G401 (cell line): ENCODE data around the gene WDR59. TPM values are rescaled to one million over a fixed set of nuclear protein-coding genes. Genes with fewer than 3 reads are reported as not detected.
"Not testable (repeated sequence)": the region's sequence is repeated elsewhere in the genome, so short reads cannot be mapped to it uniquely, and the experiment has no call there.

Source experiments
- DNase-seq: peaks from one replicate; pipeline ENCODE4 v3.0.0-alpha.2; 2015; ENCODE audit warnings: low spot score
- in situ Hi-C: cut with HindIII; loops from 2 replicates; pipeline ENCODE4 v1.10.0; 2016; ENCODE audit warnings: low sequenced_read_pairs, mixed read lengths
- total RNA-seq: library from RNA; depleted of rRNA; stranded (reverse); fragments of >200 nt; shearing (Covaris generic); gene quantifications from 2 replicates; pipeline ENCODE4 v1.2.3, GENCODE V29; 2014

WDR59 gene
- total RNA-seq, 1 experiment from 2014 or later: 39.5 TPM

DNA sequence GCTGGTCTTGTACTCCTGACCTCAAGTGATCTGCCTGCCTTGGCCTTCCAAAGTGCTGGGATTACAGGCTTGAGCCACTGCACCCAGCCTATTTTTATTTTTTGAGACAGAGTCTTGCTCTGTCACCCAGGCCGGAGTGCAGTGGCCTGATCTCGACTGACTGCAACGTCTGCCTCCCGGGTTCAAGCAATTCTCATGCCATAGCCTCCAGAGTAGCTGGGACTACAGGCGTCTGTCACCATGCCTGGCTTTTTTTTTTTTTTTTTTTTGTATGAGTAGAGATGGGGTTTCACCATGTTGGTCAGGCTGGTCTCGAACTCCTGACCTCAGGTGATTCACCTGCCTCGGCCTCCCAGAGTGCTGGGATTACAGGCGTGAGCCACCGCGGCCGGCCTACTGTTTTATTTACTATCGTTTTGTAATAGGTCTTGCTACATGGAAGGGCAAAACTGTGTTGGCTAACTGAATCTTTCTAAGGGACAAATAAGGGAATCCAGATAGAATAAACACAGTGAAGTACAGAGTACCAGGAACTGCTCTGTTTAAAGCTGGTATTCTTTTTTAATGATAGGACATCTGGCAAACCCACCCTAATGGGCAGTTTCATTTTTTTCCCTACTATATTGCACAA lies 31.6 kb upstream of the WDR59 start:
- in situ Hi-C loops: not testable (repeated sequence)

DNA sequence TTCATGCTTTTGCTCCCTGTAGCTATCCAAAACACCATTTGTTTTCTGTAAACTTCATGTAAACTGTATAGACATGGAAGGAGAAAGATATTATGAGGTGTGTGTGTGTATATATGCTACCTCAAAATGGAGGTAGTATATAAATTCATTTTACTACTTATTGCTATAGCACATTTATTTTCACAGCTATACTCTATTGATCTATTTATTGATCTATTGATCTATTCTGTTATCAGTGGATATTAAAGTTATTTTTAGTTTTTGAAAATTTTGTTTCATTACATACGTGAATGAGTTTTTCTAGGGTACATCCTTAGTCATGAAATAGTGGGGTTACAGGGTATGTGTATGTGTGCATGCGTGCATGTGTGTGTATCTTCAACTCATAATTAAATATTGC lies 29.4 kb upstream of the WDR59 start:
- in situ Hi-C loops: no loop called here
- no peak for DNase-seq

More for the DNA sequence above, 31.6 kb upstream of the WDR59 start:
- DNase-seq: not testable (repeated sequence)

DNA sequence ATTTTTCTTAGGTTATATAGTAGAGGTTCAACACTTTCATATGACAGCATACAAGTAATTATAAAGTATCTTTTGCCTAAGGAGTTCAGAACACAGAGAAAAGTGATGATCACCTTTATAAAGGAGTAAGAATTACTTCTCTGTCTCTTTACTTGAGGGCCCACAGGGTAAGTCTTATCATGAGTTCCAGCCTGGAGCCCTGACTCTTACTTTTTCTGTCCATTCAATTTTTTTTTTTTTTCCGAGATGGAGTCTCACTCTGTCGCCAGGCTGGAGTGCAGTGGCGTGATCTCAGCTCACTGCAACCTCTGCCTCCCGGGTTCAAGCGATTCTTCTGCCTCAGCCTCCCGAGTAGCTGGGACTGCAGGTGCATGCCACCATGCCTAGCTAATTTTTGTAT lies 28.2 kb upstream of the WDR59 start:
- in situ Hi-C loops, DNase-seq: not testable (repeated sequence)

DNA sequence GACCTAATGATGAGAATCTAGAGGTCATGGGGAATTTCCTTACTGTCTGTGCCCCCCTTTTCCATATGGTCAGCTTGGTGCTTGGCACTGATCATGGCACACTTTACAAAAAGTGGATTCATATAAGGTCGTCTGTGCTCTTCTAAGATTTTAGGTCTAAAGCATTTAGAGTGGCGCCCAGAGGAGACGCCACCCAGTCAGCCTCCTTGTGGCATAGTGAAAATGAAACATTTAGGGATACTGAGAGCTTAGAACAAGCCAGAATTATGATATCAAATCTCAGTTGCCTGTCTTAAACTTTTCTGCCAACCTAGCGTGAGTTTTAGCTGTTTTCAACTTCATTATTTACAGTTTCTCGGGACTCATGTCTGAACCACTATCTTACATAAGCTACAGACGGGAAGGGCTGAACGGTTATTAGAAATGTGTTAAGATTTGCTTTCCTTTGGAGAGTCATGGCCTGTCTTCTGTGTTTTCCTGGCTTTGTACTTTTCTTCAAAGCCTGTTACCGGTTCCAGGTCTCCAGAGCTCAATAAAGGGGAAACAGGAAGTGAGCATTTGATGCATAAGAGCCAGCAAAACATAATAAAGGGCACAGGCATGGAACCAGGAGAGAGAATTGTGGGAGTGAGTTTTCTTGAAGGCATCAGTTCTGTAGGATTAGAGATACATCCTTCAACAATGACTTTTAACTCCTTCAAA lies 27.6 kb upstream of the WDR59 start:
- no peak for DNase-seq
- in situ Hi-C loops: no loop called here

DNA sequence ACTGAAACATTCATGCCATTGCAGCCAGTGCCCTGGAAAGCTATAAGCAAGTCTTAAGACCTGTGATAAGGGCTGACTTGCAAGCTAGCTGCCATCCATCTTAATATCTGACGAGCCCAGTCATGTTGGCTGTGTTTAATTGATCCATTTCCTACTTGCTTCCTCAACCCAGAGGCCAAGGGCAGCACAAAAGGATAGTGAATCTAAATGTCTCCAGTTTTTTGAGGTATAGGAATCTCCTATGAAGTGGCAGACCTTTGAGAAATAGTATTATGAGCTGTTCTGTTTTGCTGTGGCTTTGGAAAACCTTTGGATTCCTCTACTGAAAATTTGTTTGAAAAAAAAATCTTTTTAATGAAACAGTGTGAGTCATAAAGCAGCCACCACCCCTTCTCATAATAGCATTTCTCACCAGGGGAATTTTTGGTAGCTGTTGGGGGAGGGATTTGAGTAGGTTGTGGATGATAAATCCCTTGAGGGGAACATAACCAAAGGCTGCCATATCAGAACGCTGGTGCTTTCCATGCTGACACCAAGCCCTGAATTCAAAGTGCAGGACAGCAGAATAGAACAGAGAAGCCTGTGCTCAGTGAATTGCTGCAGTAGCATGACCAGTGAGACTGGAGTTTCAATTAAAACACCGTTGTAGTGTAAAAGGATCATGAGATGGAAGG lies 26.8 kb upstream of the WDR59 start:
- in situ Hi-C loops: no loop called here
- no peak for DNase-seq

DNA sequence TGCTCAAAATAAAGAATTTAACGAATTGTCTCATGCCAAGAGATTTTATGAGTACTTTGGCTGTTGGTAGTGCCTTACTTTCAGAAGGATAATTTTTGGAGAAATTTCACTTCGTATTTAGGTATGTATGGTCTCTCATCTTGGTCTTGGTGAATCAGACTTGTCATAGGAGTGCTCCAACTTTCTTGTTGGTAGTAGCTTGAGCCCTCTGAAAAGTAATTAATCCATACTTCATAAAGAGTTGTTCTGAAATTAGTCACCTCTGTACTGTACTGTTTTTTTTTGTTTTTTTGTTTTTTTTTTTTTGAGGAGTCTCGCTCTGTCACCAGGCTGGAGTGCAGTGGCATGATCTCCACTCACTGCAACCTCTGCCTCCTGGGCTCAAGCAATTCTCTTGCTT lies 25.5 kb upstream of the WDR59 start:
- in situ Hi-C loops: no loop called here
- no peak for DNase-seq

DNA sequence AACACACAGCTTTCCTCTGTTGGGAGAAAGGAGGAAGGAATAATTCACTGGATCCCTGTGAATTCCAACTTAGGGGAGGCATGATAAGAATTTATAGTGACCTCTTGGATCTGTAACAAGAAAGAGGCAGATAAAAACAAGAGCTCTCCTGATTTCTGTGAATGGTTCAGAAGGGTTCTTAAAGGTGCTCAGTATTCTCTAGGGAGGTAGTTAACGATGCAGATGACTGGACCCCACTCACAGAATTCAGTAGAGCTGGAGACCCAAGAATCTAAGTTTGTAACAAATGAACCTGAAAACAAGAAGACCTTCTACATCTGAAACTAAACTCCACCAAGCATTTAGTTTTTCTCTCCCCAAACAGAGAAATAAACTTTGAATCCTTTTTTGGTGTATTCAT lies 22.5 kb upstream of the WDR59 start:
- in situ Hi-C loops: no loop called here
- no peak for DNase-seq

DNA sequence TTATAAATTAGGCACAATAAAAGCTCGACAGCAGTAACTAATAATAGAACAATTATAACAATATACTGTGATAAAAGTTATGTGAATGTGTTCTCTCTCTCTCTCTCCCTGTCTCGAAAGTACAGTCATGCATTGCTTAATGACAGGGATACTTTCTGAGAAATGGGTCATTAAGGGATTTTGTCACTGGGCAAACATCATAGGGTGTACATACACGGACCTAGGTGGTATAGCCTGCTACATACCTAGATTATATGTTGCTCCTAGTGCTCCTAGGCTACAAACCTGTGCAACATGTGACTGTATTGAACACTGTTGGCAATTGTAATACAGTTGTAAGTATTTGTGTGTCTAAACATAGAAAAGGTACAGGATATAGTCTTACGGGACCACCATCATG lies 20.8 kb upstream of the WDR59 start:
- in situ Hi-C loops: no loop called here
- no peak for DNase-seq

DNA sequence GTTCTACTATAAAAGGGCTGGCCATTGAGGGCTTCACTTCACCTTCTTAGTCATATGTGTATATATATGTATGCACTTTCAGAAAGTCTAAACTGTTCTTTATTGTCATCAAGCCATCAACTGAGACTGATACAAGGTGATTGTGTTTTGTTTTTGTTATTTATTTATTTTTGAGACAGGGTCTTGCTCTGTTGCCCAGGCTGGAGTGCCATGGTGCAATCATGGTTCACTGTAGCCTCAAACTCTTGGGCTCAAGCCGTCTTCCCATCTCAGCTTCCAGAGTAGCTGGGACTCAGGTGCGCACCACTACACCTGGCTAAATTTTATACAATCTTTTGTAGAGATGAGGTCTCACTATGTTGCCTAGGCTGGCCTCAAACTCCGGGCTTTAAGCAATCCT lies 19.5 kb upstream of the WDR59 start:
- in situ Hi-C loops: no loop called here
- DNase-seq: no peak

DNA sequence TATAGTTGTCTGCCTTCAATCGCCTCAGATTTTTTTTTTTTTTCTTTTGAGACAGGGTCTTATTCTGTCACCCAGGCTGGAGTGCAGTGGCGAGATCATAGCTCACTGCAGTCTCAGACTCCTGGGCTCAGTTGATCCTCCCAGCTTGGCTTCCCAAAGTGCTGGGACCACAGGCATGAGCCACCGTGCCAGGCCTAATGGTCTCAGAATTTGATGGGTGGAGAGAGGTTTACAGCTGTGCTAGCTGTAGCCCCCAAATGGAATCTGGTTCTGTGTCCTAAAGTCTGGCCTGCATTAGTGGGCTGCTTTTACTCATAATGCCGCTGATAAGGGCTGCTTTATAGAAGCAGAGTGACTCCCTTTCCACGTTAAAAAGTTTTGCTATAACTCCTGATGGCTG lies 19.0 kb upstream of the WDR59 start:
- in situ Hi-C loops: no loop called here
- DNase-seq: no peak

DNA sequence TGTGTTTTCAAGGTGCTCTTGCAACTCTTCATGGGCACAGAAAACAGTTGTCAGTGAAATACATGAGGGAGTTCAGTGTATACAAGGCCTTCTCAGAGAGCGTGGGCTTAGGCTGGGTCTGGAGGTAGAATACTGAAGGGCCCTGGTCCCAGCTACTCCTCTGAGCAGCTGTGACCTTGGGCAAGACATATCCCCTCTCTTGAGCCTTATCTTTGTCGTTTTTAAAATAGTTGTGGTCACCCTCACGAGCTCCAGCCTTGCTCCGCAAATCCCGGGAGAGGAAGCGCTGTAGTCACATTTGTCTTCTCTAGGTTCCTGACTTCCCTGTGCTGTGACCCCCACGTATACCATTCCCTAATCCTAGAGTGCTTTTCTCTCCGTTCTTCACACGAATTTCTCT lies 17.6 kb upstream of the WDR59 start:
- in situ Hi-C loops: no loop called here
- DNase-seq: no peak

DNA sequence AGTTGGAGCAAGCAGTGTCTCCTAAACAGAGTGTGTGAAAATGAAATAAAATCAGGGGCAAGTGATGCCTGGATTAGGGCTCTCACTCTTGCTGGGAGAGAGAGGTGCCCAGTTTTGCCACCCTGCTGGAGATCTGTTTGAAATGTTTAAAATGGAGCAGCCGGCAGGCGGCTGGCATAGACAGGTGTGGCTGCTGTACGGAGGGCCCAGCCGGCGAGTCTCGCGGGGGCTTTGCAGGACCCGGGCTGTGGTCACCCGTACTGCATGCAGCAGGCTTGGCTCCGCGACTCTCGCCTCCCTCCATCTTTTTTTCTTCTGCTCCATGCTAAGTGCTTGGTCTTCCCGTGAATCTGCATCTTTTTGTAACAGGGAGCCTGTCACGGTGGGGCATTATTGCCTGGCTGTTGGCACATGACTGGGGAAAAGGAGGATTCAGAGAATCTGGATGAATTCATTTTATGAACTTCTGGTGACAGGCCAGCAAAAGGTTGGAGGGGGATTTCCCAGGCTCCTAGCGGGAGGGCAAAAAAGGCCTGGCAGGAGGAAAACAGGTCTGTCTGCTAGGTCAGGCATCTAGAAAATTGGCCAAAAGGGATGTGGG lies 15.7 kb upstream of the WDR59 start:
- in situ Hi-C loops: no loop called here
- no peak for DNase-seq

DNA sequence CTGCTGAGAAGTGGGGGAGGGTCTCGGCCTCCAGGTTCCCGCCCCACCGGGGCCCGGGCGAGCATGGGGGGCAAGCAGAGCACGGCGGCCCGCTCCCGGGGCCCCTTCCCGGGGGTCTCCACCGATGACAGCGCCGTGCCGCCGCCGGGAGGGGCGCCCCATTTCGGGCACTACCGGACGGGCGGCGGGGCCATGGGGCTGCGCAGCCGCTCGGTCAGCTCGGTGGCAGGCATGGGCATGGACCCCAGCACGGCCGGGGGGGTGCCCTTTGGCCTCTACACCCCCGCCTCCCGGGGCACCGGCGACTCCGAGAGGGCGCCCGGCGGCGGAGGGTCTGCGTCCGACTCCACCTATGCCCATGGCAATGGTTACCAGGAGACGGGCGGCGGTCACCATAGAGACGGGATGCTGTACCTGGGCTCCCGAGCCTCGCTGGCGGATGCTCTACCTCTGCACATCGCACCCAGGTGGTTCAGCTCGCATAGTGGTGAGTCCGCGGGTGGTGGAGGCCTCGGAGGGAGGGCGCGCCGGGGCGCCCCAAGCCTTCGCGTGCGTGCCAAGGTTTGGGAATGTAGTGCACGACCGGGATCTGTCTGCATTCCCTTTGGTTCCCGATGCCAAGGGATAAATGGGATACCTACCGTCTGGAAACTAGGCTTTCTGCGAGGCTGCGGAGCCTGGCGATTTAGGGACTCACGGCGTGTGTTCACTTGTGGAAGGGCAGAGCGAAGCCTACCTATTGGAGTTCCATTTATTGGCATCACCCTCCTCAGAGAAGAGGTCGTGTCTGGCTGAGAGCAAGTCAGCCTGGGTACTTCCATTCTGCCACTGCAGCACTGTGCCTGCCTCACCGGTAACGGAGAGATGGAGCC lies 14.9 kb upstream of the WDR59 start:
- in situ Hi-C loops: no loop called here
- DNase-seq: peak; percentile 65

DNA sequence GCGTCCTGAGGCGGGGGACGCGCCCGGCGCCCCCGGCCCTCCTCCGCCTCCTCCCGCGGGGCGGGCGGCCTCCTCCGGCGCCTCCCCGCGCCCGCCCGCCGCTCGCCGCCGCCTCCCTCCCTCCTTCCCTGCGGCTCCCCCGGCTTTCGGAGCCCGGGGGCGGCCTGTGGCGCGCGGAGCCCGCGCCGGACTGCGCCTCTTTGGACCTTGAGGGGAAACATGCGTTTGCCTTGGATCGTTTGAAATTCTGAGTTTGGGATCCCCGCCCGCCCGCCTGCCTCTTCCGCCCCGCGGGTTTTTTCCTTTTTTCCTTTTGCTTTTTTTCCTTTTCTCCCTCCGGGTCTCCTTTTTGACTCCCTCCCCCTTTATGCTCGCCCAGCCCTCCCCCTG lies 14.3 kb upstream of the WDR59 start:
- in situ Hi-C loops: no loop called here
- DNase-seq: peak; percentile 12

DNA sequence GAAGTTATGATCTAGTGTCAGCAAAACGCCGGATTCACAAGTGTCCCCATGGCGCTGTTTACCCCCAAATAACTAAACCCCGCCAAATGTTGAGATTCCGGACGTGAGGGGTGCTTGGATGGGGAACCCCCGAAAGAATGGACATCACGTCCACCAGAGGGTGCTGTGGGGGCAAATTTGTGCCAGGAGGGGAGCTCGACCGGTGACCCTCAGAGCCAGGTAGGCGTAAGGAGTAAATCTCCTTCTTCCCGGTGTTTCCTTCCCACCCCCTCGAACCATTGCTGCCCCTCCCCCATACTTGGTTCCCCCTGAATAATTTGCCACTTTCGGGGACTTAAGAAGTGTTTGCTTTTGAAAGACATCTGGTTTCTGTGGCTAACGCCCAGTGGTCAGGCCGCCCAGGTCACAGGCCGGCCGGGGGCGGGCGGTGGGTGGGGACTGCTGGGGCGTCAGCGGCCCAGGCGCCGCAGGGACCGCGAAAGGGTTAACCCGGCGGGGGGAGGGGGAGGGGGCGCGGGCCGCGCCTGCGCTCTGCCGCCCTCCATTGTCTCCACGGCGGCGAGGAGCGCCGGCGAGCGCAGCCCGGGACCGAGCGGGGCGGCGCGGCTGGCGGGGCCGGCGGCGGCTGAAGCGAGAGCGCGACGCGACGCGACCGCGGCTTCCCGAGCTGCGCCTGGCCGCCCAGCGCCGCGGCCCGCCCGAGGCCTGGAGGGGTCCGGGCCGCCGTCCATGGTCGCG lies 13.7 kb upstream of the WDR59 start, which contains the start of gene ZNRF1:
Gene ZNRF1, plus strand, starts transcription at position 544 of the 738 bp plus-strand sequence. CDS start 648 bp downstream, outside the sequence.
- DNase-seq: peak; percentile 70
- in situ Hi-C loops: no loop called here

DNA sequence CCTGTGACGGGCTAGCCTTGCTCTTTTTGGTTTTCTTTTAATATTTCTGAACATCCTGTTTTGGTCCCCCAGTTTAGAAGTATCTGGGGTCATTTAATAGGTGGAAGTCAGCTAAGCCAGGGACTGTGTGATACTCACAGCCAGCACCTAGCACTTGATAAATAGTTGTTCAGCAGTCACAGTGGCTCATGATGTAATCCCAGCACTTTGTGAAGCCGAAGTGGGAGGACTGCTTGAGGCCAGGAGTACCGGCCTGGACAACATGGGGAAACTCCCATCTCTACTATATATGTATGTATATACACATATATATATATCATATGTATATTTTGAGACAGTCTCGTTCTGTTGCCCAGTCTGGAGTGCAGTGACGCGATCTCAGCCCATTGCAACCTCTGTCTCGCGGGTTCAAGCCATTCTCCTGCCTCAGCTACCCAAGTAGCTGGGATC lies 12.1 kb upstream of the WDR59 start:
- in situ Hi-C loops: no loop called here
- no peak for DNase-seq

DNA sequence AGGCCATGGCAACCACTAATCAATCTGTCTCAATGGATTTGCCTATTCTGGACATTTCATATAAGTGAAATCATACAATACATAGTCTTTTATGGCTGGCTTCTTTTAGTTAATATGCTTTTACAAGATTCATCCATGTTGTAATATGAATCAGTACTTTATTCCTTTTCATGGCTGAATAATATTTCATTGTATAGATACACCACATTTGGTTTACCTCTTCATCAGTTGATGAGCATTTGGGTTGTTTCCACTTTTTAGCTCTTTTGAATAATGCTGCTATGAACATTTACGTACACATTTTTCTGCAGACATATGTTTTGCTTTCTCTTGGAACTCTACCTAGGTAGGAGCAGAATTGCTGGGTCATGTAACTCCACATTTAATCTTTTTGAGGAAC lies 11.1 kb upstream of the WDR59 start:
- no peak for DNase-seq
- in situ Hi-C loops: no loop called here

DNA sequence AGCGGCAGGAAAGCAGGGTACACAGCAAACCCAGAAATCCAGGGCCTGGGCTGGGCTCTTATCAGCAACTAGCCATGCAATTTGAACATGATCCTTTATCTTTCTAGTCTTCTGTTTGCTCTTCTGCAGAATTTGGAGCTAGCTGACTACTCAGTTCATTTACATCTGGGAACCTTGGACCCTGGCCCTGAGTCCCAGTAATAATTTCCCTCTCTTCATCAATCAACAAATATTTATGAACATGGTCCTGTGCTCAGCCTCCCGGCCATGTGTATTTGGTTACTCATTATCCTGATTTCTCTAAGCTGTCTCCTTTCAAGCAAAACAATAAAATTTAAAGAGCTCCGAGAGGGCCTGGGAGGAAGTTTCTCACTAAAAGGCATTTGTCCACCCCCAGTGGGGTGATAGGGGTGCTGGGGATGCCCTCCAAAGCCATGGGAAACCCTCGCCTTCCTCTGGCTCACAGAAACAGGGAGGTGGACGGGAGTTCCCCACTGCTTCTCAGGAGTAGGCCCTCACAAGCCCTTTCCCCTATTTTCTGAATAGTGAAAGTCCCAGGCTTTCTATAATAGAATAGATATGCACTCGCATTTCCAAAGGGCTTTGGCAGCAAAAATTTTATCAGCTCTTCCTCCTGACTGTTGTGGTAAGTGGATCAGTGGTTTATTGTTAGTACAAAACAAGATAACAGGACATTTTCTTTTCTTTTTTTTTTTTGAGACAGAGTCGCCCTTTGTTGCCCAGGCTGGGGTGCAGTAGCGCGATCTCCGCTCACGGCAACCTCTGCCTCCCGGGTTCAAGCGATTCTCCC lies 6.9 kb upstream of the WDR59 start:
- no peak for DNase-seq
- in situ Hi-C loops: no loop called here
